Smooth muscle cell (in vitro differentiated cells): ENCODE results near the gene ZCWPW1. TPM values are rescaled to one million over a fixed set of nuclear protein-coding genes. Genes with fewer than 3 reads are reported as not detected.

ENCODE experiments used
- DNase-seq: peaks from one replicate; lab custom pipeline; 2025; ENCODE audit not compliant: unreplicated experiment; lab: John Stamatoyannopoulos, UW
- H2AFZ ChIP-seq: fragments of 200-600 bp; sonication (generic); 2 replicates; pipeline ENCODE4 v1.6.0; 2016; ENCODE audit warnings: antibody characterized with exemption, low read depth, mild to moderate bottlenecking
- H3F3A ChIP-seq: fragments of 200-600 bp; sonication (generic); 2 replicates; pipeline ENCODE4 v1.6.0; 2017; ENCODE audit warnings: antibody characterized with exemption, low read depth
- H3K27ac ChIP-seq: fragments of 200-600 bp; sonication (generic); 2 replicates; pipeline ENCODE4 v1.5.1; 2016; ENCODE audit warnings: low read depth, mild to moderate bottlenecking
- H3K27me3 ChIP-seq: fragments of 200-600 bp; sonication (generic); 2 replicates; pipeline ENCODE4 v1.6.1; 2016; ENCODE audit warnings: low read depth, mild to moderate bottlenecking
- H3K36me3 ChIP-seq: fragments of 200-600 bp; sonication (generic); 2 replicates; pipeline ENCODE4 v1.5.1; 2016; ENCODE audit warnings: low read depth
- H3K4me1 ChIP-seq: fragments of 200-600 bp; sonication (generic); 2 replicates; pipeline ENCODE4 v1.5.1; 2016; ENCODE audit warnings: low read depth
- H3K4me2 ChIP-seq: fragments of 200-600 bp; sonication (generic); 2 replicates; pipeline ENCODE4 v1.6.0; 2016; ENCODE audit warnings: mild to moderate bottlenecking
- H3K4me3 ChIP-seq: fragments of 200-600 bp; sonication (generic); 2 replicates; pipeline ENCODE4 v1.5.1; 2016; ENCODE audit warnings: mild to moderate bottlenecking
- H3K79me2 ChIP-seq: fragments of 200-600 bp; sonication (generic); 2 replicates; pipeline ENCODE4 v1.6.0; 2016; ENCODE audit warnings: low read depth, mild to moderate bottlenecking
- H3K9ac ChIP-seq: fragments of 200-600 bp; sonication (generic); 2 replicates; pipeline ENCODE4 v1.6.0; 2016; ENCODE audit warnings: low read depth
- H3K9me3 ChIP-seq: fragments of 200-600 bp; sonication (generic); replicated peaks from 2 replicates; pipeline ENCODE4 v1.5.1; 2016; ENCODE audit warnings: low read depth
- H4K20me1 ChIP-seq: fragments of 200-600 bp; sonication (generic); 2 replicates; pipeline ENCODE4 v1.6.0; 2016; ENCODE audit warnings: low read depth
- WGBS: methylation state at CpG from one replicate; pipeline ENCODE4 v1.1.7; 2016; ENCODE audit warnings: low lambda C conversion rate; 5-methylcytosine and 5-hydroxymethylcytosine counted together
- polyA plus RNA-seq: library from polyadenylated mRNA; unstranded; fragments of >200 nt; fragmentation: Nextera tagmentation; extraction: Ambion mirVana; gene quantifications from 2 replicates; pipeline ENCODE4 v1.2.1, GENCODE V29; 2016
- total RNA-seq: library from RNA; depleted of rRNA; stranded (reverse); fragments of >200 nt; gene quantifications from 2 replicates; pipeline ENCODE4 v1.2.3, GENCODE V29; 2014
- TF ChIP-seq, protein P1 (sequence below): fragments of 200-600 bp; sonication (generic); IDR thresholded peaks from 2 replicates; pipeline ENCODE4 v1.5.1; 2017; ENCODE audit warnings: borderline replicate concordance, mild to moderate bottlenecking, antibody characterized with exemption; ENCODE audit not compliant: insufficient read depth, poor library complexity, severe bottlenecking

Gene ZCWPW1
- total and polyA plus RNA-seq, 2 experiments from 2014 or later, result 3.9 to 5.3 TPM

DNA sequence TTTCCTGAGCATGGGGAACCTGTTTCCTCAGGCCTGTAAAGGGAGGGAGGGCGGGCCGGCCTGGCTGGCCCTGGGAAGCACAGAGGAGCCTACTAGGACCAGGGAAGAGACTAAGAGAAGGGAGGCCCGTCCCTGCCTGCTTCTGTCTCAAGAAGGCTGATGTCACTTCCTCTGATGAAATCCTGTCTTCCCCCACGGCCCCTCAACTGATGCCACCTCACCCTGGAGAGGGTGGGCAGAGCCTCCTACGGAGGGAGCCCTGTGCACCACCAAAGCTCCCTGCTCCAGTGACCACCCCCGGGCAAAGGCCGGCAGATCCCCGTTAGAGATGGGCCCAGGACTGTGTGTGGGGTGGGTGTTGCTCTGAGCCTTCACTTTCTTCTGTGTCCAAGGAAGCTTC is 56.2 kb downstream of the ZCWPW1 start:
- 48% methylated on average over 6 of the region's 8 CpGs for whole genome bisulfite sequencing
- Histone ChIP-seq H3K4me2 (peak overlapping the region; percentile 31), H3K79me2 (no peaks in the 10 kb centered on the region), H3K36me3 (no peaks in the 10 kb centered on the region), H3K9ac (no peak overlapping the region), H3K27me3 (no peaks in the 10 kb centered on the region), H3K27ac (no peak overlapping the region), H2AFZ (no peak overlapping the region), H3K4me3 (no peak overlapping the region), H3F3A (no peaks in the 10 kb centered on the region), H4K20me1 (no peaks in the 10 kb centered on the region), H3K9me3 (no peaks in the 10 kb centered on the region), H3K4me1 (peaks cover 10% of the 10 kb centered on the region)
- DNase-seq, result no peak
- TF ChIP-seq, protein P1, sequence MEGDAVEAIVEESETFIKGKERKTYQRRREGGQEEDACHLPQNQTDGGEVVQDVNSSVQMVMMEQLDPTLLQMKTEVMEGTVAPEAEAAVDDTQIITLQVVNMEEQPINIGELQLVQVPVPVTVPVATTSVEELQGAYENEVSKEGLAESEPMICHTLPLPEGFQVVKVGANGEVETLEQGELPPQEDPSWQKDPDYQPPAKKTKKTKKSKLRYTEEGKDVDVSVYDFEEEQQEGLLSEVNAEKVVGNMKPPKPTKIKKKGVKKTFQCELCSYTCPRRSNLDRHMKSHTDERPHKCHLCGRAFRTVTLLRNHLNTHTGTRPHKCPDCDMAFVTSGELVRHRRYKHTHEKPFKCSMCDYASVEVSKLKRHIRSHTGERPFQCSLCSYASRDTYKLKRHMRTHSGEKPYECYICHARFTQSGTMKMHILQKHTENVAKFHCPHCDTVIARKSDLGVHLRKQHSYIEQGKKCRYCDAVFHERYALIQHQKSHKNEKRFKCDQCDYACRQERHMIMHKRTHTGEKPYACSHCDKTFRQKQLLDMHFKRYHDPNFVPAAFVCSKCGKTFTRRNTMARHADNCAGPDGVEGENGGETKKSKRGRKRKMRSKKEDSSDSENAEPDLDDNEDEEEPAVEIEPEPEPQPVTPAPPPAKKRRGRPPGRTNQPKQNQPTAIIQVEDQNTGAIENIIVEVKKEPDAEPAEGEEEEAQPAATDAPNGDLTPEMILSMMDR, result no peak

DNA sequence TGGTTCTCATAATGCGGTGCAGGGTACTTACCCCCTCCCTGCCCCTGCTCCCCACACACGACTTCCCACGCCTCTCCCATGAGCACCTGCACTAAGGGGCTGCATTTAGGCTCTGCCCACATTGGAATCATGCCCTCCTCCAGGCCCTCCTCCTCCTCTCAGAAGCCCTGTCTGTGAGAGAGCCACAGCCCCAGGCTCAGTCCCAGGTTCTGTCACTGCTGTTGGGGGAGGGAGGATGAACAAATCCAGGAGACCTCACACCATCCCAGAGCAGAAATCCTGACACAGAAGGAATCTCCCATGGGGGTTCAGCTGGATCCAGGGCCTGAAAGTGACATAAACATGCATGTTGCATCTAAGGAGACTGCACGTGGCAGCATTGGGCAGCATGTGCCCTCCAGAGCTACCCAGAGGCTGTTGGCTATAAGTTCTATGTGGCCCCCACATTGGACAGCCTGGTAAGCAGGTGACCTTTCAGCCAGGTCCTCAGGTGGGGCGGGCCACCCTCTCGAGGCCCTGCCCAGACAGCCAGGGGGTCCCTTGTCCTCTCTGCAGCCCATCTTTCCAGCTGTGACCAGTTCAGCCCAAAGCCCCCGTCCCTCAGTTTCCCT is 56.8 kb downstream of the ZCWPW1 start:
- no peaks in the 10 kb centered on the region for H4K20me1 ChIP-seq
- no peak overlapping the region for H3K9ac ChIP-seq
- H3K9me3 ChIP-seq, result no peaks in the 10 kb centered on the region
- H3K4me3 ChIP-seq, result no peak overlapping the region
- H3K27me3 ChIP-seq, result no peaks in the 10 kb centered on the region
- H3K79me2 ChIP-seq, result no peaks in the 10 kb centered on the region
- no peaks in the 10 kb centered on the region for H3F3A ChIP-seq
- H2AFZ ChIP-seq, result no peak overlapping the region
- 89% methylated on average over 6 of the region's 7 CpGs for WGBS
- TF ChIP-seq, protein P1, result no peak
- H3K36me3 ChIP-seq, result no peaks in the 10 kb centered on the region
- H3K4me2 ChIP-seq, result no peak overlapping the region
- peaks cover 10% of the 10 kb centered on the region for H3K4me1 ChIP-seq
- H3K27ac ChIP-seq, result no peak overlapping the region
- no peak for DNase-seq

DNA sequence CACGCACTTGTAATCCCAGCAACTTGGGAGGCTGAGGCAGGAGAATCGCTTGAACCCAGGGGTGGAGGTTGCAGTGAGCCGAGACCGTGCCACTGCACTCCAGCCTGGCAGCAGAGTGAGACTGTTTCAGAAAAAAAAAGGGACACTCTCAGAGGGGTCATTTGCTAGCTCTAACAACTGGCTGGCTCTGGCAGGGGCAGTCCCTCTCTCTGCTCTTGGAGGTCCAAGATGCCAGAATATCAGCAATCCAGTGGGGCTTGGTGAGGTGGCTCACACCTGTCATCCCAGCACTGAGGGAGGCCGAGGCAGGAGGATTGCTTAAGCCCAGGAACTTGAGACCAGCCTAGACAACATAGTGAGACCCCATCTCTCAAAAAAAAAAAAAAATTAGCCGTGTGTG is 57.8 kb downstream of the ZCWPW1 start:
- DNase-seq, result no peak
- WGBS, result 93% methylated on average over 6 of the region's 6 CpGs
- Histone ChIP-seq H3K9ac (no peak overlapping the region), H2AFZ (no peak overlapping the region), H3K4me1 (peaks cover 10% of the 10 kb centered on the region), H3K36me3 (no peaks in the 10 kb centered on the region), H3K27me3 (no peaks in the 10 kb centered on the region), H3K79me2 (no peaks in the 10 kb centered on the region), H3K4me3 (no peak overlapping the region), H3F3A (no peaks in the 10 kb centered on the region), H3K27ac (no peak overlapping the region), H3K4me2 (no peak overlapping the region), H4K20me1 (no peaks in the 10 kb centered on the region), H3K9me3 (no peaks in the 10 kb centered on the region)
- TF ChIP-seq, protein P1, result no peak

DNA sequence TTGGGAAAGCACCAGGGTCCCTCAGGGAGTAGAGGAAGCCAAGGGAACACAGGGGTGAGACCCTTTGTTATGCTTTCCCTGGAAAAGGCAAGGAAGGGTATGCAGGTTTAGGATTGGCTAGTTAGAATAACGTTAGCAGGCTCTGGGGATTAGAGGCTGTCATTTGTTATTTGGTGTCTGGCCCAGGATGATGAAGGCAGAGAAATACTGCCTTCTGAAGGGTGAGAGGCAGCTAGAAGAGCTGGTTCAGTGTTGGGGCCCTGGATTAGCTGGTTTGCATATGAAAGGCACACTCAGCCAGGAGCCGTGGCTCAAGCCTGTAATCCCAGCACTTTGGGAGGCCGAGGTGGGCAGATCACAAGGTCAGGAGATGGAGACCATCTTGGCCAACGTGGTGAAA is 58.2 kb downstream of the ZCWPW1 start:
- Histone ChIP-seq H3K4me3 (no peak overlapping the region), H3K27ac (no peak overlapping the region), H3K36me3 (no peaks in the 10 kb centered on the region), H3F3A (no peaks in the 10 kb centered on the region), H3K27me3 (no peaks in the 10 kb centered on the region), H3K9ac (no peak overlapping the region), H3K4me2 (no peak overlapping the region), H3K79me2 (no peaks in the 10 kb centered on the region), H2AFZ (no peak overlapping the region), H4K20me1 (no peaks in the 10 kb centered on the region), H3K9me3 (no peaks in the 10 kb centered on the region), H3K4me1 (peaks cover 10% of the 10 kb centered on the region)
- TF ChIP-seq, protein P1, result no peak
- 19% methylated on average over 4 of the region's 4 CpGs for WGBS
- DNase-seq, result no peak
